Kidney capillary endothelial cell (primary cell): ENCODE results near the gene GBF1.

Source experiments
- DNase-seq: peaks from one replicate; pipeline ENCODE4 v3.0.0-alpha.2; 2018; ENCODE audit warnings: low spot score

The GBF1 gene

DNA sequence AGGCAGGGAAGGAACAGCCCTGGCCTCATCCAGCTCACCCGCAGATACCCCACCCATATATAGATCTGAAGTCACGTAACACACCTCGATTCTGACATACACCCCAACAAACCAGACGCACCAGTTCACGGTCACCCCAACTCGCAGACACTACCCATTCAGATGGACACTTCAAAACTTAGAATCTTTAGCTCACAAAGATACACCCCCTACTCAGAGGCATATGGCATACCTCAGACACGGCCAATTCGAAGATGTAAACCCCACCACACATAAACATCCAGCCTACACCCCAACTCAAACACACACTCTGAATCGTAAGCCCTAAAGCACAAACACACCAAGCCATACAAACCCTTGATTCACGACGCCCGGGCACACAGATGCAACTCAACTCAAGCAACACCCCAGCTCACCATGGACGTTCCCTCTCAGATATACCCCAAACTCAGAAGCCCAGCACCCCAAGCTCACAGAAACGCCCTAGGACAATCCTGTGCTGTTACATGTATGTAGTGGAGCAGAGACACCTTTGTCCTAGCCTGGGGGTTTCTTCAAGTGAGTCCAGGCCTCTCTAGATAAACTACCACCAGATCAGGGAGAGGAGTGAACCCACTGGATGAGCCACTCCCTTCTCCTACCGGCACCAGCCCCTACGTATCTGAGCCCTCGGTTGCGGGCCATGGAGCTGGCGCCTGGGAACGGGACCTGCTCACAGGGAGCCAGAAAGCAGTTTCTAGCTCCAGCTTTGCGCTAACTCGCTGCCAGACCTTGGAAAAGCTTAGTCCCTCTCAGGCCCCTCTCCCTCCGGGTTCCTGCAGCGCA, 164.5 kb downstream of the GBF1 start:
- DNase-seq: no peak

DNA sequence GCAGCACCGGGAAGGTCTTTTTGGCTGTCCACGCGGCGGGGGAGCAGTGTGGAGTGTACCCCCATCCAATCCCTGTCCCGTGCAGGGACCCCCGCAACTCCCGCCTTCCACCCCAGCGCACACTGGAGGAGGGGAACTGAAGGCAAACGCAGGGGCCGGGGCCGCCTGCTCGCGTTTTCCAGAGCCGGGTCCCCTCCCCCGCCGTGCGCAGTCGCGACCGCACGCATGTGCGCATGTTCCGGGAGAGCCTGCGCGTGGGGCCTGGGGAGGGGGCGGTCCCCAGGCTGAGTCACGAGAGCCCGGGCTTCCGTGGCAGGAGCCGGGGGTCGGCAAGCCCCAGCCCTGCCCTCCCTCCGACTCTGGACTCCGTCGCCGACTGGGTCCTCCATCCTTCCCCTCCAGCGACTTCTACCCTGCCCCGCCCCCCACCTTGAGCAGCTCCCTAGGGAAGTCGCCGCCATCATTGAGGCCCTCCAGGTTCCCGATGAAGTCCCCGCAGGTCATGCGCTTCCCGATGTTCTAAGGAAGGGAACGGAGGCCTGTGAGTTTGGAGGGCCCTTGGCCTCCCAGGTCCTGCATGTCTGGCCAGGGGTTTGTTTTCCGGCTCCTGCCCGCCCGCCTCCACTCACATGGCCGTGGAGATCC, 165.2 kb downstream of the GBF1 start:
- DNase-seq: no peak

DNA sequence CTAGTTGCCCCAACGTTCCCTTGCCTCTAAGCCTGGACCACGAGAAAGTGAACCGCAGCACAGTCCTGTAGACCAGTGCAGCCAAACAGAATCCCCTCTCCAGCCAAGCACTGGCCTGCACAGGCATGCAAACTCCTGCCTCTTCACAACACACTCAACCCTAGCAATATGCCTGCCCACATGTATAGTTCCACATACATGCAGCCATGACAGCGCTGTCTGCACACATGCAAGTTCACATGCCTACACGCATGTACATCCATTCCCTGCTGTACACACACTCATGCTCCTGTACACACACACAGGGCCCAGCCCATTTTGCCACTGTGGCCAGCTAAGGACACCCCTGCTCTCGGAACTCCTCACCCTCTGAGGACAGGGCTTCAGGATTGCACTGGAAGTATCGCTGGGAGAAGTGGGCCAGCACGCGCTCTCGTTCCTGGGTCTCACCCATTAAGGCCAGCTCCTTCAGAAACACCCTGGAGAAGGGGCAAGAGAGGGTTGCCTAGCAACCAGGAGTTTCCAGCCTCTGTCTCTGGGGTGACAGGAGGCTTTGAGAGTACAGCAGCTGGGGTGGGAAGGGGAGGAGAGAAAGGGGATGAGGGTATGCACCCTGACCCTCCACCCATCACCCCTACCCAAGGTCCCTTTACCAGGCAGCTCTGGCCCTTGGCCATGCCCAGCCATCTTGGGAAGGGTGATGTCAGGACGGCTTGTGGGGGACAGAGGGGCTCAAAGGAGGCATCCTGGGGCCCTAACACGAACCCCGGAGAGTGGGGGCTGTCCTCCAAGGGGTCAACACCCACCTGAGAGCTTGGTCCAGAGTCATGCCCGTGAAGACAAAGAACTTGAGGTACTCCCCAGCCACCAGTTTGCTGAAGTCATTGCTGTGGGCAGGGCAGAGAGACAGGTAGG, 166.3 kb downstream of the GBF1 start:
- DNase-seq: no peak

DNA sequence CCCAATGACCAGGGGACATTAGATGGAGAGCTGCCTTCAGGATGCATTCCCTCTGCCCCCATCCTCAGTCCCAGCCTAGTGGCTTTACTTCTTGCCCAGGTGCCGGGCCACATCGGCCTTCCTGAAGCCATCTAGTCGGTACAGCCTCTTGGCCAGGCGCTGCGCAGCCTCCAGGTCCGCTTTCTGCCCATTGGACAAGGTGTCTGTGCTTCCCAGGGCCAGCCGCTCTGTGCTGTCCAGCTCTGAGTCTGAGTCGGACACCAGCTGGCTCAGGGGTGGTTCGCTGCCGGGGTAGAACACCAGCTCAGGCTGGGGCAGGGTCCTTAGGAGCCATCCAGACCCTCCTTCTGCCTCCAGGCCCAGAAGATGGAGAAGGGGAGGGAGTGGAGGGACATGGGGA, 167.0 kb downstream of the GBF1 start:
- no peak for DNase-seq

DNA sequence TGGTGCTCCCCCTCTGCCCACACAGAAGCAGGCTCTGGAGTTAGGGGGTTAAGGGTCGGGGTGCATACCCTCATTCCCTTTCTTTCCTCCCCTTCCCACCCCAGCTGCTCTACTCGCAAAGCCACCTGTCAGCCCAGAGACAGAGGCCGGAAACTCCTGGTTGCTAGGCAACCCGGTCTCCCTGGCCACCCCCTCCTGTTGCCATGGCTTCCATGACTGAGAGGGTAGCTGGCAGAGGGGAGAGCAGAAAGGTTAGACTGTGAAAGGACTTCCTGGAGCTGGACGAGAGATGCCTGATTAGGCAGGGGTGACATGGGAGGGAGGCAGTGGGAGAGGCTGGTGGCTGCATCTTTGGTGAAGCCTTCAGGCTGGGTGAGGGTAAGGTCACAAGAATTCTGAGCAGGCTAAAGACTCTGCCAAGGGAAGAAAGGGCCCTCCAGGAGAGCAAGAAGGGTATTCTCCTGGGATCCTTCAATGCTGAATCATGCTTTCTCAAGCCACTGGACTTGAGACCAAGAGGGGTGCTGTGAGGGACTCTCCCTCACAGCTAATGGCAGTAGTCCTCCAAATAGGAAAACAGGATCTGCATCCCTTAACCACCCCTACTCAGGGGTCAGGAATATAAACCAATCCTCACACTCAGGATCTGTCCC, 167.8 kb downstream of the GBF1 start:
- no peak for DNase-seq

DNA sequence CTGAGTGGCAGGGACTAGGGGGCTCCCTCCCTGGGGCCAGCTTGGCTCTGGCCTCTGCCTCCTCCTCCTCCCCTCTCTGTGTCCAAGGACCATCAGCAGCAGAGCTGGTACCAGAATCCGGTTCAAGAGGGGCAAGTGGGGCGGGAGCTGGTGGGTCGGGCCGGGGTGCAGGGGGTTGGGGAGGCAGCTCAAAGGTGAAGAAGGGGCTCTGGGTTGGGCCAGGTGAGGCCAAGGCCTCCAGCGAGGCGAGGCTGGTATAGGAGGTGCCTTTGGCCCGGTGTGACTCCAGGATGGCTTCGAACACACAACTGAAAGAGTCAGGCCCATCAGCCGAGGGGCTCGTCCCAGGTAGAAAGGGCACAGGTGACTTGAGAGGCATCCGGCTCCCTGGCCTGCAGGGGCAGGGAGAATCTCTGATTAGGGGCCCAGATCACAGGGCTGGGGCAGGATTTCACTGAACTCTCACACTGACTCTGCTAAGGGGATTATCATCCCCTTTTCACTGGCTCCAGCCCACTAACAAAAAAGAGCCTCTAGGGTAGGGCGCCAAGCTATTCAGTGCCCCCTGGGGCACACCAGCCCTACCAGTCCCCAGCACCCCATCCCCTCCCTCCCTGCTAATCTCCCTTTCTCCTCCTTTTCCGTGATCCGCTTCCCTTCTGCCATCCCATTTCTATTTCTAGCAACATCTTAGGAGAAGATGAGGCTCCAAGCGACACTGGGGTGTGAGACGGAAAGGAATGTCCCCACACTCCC, 168.7 kb downstream of the GBF1 start:
- DNase-seq: no peak

DNA sequence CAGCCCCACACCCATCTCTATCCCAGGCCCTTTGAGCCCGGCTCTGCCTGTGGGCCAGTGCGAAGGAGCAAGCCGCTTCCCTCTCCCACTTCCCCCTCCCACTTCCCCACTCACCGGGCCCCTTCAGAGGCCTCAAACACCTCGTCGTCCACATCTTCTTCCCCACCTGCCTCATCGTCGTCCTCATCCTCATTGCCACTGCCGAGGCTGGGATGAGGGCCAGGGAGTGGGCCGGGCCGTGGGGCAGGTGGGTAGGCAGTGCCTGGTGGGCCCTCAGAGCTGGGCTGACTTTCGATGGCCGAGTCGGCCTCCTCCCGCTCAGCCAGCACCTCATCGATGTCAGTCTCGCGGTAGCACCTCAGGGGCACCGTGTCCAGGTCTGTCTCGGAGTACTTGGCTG, 169.4 kb downstream of the GBF1 start:
- DNase-seq: no peak

DNA sequence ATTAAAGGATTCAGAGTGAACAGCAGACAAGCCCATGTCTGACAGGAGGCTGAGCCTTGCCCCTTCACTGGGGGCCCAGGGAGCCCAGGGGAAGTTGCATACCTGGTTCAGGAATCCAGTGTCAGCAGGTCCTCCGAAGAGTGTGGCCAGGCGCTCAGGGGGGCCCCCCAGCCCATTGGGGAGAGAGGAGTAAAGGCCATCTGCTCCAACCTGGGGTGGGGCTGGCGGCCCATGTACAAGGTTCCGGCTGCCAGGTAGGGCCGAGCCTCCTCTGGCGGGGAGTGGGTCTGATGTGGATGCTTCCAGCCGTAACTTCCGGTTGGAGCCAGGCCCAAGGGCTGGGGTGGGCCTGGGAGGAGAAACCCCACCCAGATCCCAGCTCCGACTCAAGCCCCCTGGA, 171.0 kb downstream of the GBF1 start:
- no peak for DNase-seq

DNA sequence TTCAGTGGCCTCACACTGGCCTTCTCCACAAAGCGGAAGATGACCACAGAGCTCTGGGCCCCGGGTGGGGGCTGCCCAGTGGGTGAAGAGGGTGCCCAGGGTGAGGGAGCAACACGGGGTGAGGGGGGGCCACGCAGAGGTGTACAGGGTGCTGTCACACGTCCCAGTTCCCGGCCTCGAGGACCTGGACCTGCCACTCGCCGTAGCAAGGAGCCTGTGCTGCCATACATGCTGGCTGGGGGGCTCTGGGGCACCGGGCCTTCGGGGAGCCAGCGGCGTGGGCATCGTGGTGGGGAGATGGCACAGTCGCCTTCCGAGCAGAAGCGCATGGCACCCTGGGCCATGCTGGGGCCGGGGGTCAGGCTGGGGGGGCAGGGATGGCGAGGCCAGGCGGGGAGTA, 171.4 kb downstream of the GBF1 start:
- DNase-seq: no peak

DNA sequence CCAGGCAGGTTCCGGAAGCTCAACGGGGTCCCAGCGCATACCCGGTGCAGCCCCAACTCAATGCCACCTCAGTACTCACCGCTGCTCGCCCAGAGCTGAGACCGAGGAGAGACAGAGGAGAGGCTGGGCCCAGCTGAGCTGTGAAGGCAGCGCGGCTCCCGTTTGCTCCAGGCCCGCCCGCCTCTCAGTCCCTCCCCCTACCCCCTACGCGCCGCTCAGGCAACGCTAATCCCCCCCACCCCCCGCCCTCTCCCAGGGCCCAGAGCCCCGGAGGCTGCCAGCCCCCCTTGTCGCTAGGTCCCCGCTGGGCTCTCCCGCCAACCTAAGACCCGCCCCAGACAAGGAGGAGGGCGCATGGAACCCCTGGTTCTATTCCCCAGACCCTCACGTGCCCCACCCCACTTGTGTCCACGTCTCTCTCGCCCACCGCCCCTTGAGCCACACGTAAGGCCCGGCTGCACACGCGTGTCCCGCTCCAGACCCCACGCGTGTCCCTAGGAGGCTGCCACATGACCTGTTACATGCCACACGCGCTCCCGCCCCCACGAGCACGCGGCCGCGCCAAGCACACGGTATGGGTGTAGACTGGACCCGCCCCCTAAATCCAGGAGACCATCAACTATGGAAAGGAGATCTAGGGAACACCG, 173.4 kb downstream of the GBF1 start, which contains the start of gene PSD:
PSD (minus strand) TSS at position 164 of the 647 bp plus-strand sequence. CDS start 1,747 bp downstream, outside the sequence.
- no peak for DNase-seq

DNA sequence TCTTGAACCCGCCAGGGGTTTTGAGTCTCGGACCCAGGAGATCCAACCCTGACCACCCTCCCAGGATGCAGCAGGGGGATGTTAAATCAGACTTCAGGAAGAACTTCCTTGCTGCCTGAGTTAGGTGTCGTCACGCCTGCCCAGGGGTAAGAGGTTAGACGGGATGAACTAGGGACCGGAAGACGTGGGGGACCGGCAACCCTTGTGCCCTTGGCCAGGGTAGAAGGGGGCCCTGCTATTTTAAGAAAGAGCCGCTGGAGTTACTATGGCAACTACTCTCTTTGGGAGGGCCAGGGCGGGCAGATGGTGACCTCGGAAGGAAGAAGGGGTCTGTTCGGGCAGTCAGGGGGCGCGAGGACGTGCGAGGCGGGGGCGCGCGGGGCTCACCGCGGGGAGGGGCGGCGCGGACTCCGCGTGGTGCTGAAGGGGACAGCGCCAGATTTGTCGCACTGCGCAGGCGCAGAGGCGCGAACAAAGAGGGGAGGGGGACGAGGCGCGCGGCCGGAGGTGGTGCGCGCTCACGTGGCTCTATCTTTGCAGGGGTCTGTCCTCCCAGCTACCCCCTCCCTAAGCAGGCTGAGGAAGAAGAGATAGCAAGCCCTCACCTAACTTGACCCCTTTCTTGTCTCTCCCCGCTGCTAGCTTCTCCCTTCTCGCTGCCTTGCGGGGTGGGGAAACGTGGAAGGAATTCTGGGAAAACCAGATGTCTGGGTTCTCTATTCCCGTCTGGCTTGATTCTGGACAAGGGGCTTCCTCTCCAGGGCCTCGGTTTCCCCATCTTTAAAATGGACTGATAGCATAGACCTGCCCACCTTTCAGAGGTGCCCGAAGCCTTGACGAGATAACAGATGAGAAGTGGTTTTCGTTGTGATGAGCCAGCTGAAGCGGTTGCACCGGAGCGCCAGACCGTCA, 174.2 kb downstream of the GBF1 start:
- no peak for DNase-seq

DNA sequence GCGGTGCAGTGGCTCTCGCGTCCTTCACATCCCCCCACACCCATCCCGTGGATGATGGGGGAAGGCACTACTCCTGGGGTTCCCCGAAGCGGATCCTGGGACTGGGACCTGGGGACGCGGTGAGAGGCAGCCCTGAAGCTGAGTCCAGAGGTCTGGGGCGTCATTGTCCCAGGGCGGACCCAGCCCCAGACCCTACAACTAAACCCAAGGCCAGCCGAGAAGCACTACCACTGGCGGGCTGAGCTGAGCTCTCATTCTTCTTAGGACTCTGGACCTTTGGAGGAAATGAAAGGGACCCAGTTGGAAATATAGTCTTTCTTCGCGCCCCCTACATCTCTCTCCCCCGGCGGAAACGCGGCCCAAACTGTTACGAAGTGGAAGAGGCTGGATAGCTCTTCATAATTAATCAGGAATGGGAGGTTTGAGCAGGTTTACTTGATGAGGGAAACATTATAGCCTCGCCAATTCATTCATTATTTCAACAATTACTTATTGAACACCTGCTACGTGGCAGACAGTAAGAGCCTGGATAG, 174.9 kb downstream of the GBF1 start:
- no peak for DNase-seq

DNA sequence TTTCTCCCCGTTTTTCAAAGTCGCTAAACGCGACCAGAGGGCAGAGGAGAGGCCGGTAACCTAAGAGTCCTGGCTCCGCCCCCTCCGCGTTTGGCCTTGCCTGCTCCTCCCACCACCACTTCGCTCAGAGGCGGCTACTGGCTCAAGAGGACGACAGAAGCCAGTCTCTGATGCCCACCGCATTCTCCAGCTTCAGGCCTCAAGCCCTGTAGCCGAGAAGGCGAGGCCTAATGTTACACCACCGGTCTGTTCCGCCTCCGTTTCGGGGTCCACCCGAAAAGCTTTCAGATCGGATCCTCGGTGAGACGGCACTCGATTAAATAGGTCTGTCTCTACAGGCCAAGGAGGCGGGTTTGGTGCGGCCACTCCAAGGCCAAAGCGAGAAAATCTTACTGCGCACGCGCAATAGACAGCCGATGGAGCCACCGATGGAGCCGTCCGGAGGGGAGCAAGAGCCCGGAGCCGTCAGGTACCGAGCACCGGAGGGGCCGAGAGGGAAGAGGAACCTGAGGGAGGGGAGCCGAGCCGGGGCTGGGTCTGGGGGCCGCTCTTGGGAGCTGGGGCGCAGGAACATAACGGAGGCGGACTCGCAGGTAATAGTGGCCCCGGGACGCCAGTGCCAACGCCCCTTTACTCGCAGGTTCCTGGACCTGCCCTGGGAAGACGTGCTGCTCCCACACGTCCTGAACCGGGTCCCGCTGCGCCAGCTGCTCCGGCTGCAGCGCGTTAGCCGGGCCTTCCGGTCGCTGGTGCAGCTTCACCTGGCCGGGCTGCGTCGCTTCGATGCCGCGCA, 175.6 kb downstream of the GBF1 start, which contains the start of gene FBXL15:
FBXL15 (plus strand) TSS at position 123 of the 793 bp plus-strand sequence; CDS start at position 417, 294 bp downstream.
- DNase-seq: peak; percentile 96

DNA sequence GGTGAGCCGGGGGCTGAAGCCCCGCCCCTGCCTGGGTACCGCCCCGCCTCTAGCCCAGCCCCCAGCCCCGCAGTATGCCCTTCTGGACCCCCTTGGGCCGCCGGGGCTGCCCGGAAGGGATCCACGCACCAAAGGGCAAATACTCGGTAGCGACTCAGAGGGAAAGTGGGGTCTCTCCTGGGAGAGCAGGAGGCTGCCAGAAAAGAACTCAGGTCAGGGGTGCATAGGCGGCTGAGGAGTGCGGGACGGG, 176.1 kb downstream of the GBF1 start:
- DNase-seq: no peak

DNA sequence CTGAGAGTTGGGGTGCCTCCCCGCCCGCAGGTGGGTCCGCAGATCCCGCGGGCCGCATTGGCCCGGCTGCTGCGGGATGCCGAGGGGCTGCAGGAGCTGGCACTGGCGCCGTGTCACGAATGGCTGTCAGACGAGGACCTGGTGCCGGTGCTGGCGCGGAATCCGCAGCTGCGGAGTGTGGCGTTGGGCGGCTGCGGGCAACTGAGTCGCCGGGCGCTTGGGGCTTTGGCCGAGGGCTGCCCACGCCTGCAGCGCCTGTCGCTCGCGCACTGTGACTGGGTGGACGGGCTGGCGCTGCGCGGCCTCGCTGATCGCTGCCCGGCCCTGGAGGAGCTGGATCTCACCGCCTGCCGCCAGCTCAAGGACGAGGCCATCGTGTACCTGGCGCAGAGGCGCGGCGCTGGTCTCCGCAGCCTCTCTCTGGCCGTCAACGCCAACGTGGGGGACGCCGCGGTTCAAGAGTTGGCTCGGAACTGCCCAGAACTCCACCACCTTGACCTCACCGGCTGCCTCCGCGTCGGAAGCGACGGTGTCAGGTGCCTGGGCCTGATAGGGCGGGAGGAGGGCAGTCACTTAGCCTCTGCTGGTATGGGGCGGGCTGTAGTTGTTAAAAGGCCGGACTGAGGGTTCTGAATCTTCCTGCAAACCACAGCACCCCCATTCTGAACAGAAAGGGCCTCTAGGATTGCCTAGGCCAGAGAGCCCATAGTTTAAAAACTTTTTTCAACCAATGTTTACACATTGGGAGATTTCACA, 176.6 kb downstream of the GBF1 start:
- DNase-seq: no peak

DNA sequence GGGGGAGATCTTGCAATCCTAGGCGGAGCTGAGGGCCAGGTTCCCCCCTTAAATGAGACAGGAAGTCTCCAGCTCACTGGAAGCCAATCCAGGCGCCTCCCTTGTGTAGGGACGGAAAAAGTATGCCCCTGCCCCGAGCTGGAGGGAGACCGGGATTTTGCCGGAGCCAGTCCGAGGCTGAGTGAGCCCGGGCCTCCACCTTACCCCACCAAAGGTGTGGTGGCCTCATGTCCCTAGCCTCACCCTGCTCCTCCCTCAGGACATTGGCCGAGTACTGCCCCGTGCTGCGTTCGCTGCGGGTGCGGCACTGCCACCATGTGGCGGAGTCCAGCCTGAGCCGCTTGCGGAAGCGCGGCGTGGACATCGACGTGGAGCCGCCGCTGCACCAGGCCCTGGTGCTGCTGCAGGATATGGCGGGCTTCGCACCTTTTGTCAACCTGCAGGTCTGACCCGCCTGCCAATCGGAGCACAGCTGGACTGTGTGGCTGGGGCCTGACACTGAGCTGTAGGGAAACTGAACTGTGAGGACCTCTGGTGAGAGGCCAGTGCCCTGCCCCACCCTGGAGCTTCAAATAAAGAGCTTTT, 177.3 kb downstream of the GBF1 start:
- peak; percentile 72 for DNase-seq

DNA sequence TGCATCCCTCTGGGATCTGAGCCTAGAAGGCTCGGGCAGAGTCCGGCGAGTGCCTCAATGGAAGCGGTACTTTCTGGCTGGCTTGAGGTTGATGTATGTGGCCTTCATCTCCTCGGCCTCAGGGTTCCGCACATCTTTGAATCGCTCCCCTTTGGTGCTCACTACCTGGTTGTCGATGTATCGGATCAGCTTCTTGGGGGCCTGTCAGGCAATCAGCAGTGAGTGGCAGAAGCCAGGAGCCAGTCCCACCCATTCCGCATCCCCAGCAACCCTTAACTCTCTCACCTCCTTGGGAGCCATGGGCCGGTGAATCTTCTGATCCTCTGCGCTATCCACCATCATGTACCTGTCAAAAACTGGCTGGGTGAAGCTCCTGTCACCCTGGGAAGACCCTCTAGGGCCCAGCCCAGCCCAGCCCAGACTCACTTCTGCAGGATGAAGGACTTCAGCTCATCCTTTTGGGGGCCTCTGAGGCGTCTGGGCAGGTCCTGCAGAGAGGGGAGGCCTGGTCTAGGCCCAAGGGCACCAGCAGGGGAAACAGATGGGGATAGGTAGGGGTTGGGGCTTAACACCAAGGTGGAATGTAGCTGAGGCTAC, 178.1 kb downstream of the GBF1 start:
- no peak for DNase-seq
